A673 (cell line): ENCODE results near the gene B4GALT5. TPM values are rescaled to one million over a fixed set of nuclear protein-coding genes. Genes with fewer than 3 reads are reported as not detected.
"Not testable (repeated sequence)": the region's sequence is repeated elsewhere in the genome, so short reads cannot be mapped to it uniquely, and the experiment has no call there.

Experiments
- BruUV-seq: library from RNA; stranded (reverse); fragments of 400-500 nt; replicated peaks from 2 replicates; lab custom pipeline; 2021; lab: Mats Ljungman, UMichigan
- CTCF ChIA-PET: fragments of 300-600 bp; sonication (Branson Sonifier 250); formaldehyde crosslinking; loops from one replicate; lab custom pipeline; 2022; ENCODE audit warnings: antibody characterized with exemption; lab: Charles Lee
- POLR2A ChIA-PET: fragments of 300-600 bp; sonication (Branson Sonifier 250); formaldehyde crosslinking; loops from one replicate; lab custom pipeline; 2022; ENCODE audit warnings: antibody characterized with exemption; ENCODE audit not compliant: low non-redundant PET; lab: Charles Lee
- DNase-seq: peaks from one replicate; pipeline ENCODE4 v3.0.0-alpha.2; 2015; ENCODE audit warnings: low spot score
- H3K27ac ChIP-seq: fragments of 200-600 bp; sonication (generic); 2 replicates; pipeline ENCODE4 v1.5.1; 2016; ENCODE audit warnings: mixed run types, low read depth, mild to moderate bottlenecking, mixed read lengths, antibody characterized with exemption, low read length; ENCODE audit not compliant: poor library complexity, severe bottlenecking
- H3K27me3 ChIP-seq: fragments of 200-600 bp; sonication (generic); replicated peaks from 2 replicates; pipeline ENCODE4 v1.6.1; 2017; ENCODE audit warnings: mixed run types, low read depth, mild to moderate bottlenecking, mixed read lengths, antibody characterized with exemption, low read length; ENCODE audit not compliant: insufficient read depth, poor library complexity
- H3K36me3 ChIP-seq: fragments of 200-600 bp; sonication (generic); 2 replicates; pipeline ENCODE4 v1.6.1; 2016; ENCODE audit warnings: mixed run types, mild to moderate bottlenecking, mixed read lengths, antibody characterized with exemption, low read length; ENCODE audit not compliant: insufficient read depth, poor library complexity, severe bottlenecking
- H3K4me1 ChIP-seq: fragments of 200-600 bp; sonication (generic); 2 replicates; pipeline ENCODE4 v1.6.1; 2017; ENCODE audit warnings: mixed run types, mild to moderate bottlenecking, mixed read lengths, antibody characterized with exemption, low read length; ENCODE audit not compliant: insufficient read depth, poor library complexity, severe bottlenecking
- H3K4me3 ChIP-seq: fragments of 200-600 bp; sonication (generic); 2 replicates; pipeline ENCODE4 v1.5.1; 2016; ENCODE audit warnings: low read depth, mixed run types, mild to moderate bottlenecking, mixed read lengths, low read length; ENCODE audit not compliant: poor library complexity, severe bottlenecking
- H3K9me3 ChIP-seq: fragments of 200-600 bp; sonication (generic); 2 replicates; pipeline ENCODE4 v1.6.1; 2016; ENCODE audit warnings: mixed run types, low read depth, mild to moderate bottlenecking, mixed read lengths, antibody characterized with exemption, low read length; ENCODE audit not compliant: poor library complexity, severe bottlenecking
- EZH2 ChIP-seq: fragments of 200-600 bp; sonication (generic); IDR thresholded peaks from 2 replicates; pipeline ENCODE4 v1.6.1; 2017; ENCODE audit warnings: borderline replicate concordance, low read depth, mild to moderate bottlenecking, mixed read lengths, antibody characterized with exemption, low read length; ENCODE audit not compliant: poor library complexity, severe bottlenecking
- intact Hi-C: fragments of 100-400 bp; cut with micrococcal nuclease; formaldehyde crosslinking; loops from one replicate; pipeline ENCODE4 v1.10.0; 2022; ENCODE audit not compliant: unreplicated experiment
- total RNA-seq: library from RNA; stranded (reverse); gene quantifications from 2 replicates; pipeline ENCODE4 v1.2.3, GENCODE V29; 2021
- TF ChIP-seq, protein P1 (sequence below): fragments of 300-800, 200-600 bp; sonication (generic); conservative IDR thresholded peaks from 2 replicates; pipeline ENCODE4 v1.5.1; 2017; ENCODE audit warnings: low read depth, mild to moderate bottlenecking, antibody characterized with exemption, low read length, moderate library complexity, mixed read lengths

Gene B4GALT5
- total RNA-seq, 1 experiment from 2014 or later = 78.0 TPM

DNA sequence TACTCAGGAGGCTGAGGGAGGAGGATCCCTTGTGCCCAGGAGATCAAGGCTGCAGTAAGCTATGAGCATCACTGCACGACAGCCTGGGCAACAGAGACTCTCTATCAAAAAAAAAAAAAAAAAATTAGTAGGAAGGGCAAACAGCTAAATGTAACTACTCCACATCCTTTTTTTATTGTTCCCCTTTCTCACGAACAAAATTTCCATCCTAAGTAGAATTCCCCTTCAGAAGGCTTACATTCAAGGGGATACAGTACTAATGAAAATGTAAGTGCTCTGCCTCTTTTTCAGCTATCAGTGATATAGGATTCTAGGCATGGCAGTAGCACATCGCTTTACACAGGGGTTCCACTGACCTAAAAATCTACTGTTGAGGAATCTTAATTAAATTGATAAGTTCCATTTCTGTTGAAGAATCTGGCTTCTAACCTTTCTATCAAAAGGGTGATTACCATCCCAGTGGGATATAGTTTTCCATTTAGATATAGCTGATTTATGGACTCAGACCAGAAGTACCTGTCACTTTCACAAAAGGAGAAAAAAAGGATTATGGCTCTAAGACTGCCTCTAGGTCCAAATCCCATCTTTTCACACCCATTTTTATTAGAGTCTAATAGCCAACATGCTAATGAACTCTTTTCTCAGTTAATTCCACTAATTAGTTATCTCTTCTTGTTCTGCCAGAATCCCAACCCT lies 2.6 kb downstream of the B4GALT5 start:
- BruUV-seq = no TSS peak
- no peak for DNase-seq
- ChIA-PET CTCF (no interaction called here), POLR2A (no interaction called here)
- TF ChIP-seq, protein P1, sequence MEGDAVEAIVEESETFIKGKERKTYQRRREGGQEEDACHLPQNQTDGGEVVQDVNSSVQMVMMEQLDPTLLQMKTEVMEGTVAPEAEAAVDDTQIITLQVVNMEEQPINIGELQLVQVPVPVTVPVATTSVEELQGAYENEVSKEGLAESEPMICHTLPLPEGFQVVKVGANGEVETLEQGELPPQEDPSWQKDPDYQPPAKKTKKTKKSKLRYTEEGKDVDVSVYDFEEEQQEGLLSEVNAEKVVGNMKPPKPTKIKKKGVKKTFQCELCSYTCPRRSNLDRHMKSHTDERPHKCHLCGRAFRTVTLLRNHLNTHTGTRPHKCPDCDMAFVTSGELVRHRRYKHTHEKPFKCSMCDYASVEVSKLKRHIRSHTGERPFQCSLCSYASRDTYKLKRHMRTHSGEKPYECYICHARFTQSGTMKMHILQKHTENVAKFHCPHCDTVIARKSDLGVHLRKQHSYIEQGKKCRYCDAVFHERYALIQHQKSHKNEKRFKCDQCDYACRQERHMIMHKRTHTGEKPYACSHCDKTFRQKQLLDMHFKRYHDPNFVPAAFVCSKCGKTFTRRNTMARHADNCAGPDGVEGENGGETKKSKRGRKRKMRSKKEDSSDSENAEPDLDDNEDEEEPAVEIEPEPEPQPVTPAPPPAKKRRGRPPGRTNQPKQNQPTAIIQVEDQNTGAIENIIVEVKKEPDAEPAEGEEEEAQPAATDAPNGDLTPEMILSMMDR = no peak
- no peak for TF ChIP-seq EZH2
- intact Hi-C loops = loop anchor here (10.0 kb wide), 1 partner anchor 76 kb away; no protein-coding TSS in a partner anchor
- no peaks in the 10 kb centered on the region for H3K36me3 ChIP-seq
- H3K4me1 ChIP-seq = peaks cover 29% of the 10 kb centered on the region
- no peaks in the 10 kb centered on the region for H3K9me3 ChIP-seq
- no peaks in the 10 kb centered on the region for H3K27me3 ChIP-seq
- peak overlapping the region; percentile 92 for H3K4me3 ChIP-seq
- H3K27ac ChIP-seq = no peak overlapping the region

DNA sequence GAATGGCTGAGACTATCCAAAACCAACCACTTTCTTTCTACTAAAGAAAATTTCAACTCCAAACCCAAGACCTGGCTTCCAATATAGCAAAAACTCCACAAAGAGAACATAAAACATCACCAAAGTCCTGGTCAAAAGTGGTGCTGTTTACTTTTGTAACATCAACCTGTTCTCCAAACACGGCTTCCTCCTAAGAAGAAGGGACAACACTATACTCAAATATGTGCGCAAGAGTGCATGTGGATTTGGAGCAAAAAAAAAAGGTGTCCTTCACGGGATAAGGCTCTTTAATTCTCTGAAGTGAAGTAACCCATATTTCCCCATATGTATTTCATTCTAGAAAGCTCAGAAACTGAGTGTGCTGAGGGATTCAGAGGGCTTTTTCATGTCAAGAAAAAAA lies 6.6 kb downstream of the B4GALT5 start:
- no TSS peak for BruUV-seq
- CTCF ChIA-PET = interaction anchor here (0.6 kb wide), 1 partner anchor 209 kb away, joined by 3 read pairs; no protein-coding TSS in a partner anchor
- TF ChIP-seq EZH2 = no peak
- TF ChIP-seq, protein P1 = no peak
- intact Hi-C loops = no loop called here
- no peak overlapping the region for H3K4me3 ChIP-seq
- no peaks in the 10 kb centered on the region for H3K27me3 ChIP-seq
- H3K27ac ChIP-seq = no peak overlapping the region
- POLR2A ChIA-PET = no interaction called here
- H3K9me3 ChIP-seq = no peaks in the 10 kb centered on the region
- H3K4me1 ChIP-seq = peaks cover 51% of the 10 kb centered on the region
- H3K36me3 ChIP-seq = no peaks in the 10 kb centered on the region
- DNase-seq = no peak

DNA sequence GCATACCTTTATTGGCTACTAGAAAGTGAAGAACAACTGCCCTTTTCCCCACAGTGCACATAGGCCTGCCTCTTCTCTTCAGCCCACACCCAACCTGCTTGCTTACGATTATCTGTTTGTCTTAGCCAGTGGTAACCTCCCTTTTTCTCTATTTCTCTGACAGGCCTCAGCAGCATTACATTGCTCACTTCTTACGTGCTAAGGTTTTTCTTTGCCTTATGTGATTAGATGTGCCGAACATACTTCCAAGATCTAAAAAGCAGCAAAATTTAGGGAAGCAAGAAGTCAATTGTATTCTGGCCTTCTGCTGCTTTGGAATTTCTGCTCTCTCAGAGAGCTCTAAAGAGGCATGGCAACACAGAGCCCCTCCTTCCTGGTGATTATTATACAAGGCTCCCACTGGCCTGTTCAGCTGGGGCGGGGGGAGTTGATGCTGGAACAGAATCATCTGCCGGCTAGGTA lies 7.0 kb downstream of the B4GALT5 start:
- CTCF ChIA-PET = no interaction called here
- BruUV-seq = no TSS peak
- peaks cover 51% of the 10 kb centered on the region for H3K4me1 ChIP-seq
- no peaks in the 10 kb centered on the region for H3K36me3 ChIP-seq
- DNase-seq = no peak
- H3K4me3 ChIP-seq = no peak overlapping the region
- TF ChIP-seq, protein P1 = no peak
- no peak for TF ChIP-seq EZH2
- H3K9me3 ChIP-seq = no peaks in the 10 kb centered on the region
- intact Hi-C loops = no loop called here
- peak overlapping the region; percentile 32 for H3K27ac ChIP-seq
- no peaks in the 10 kb centered on the region for H3K27me3 ChIP-seq
- POLR2A ChIA-PET = interaction anchor here (0.7 kb wide), 1 partner anchor 16 kb away, joined by 9 read pairs; no protein-coding TSS in a partner anchor

DNA sequence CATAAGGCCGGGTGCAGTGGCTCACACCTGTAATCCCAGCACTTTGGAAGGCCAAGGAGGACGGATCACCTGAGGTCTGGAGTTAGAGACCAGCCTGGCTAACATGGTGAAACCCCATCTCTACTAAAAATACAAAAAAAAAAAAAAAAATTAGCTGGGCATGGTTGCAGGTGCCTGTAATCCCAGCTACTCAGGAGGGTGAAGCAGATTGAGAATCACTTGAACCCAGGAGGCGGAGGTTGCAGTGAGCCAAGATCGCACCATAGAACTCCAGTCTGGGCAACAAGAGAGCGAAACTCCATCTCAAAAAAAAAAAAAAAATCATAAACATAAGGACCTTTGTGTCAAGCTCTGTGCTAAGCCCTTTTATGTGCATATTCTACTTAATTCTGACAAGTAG lies 7.8 kb downstream of the B4GALT5 start:
- CTCF ChIA-PET = not testable (repeated sequence)
- POLR2A ChIA-PET = interaction anchor here (0.7 kb wide), 1 partner anchor 15 kb away, joined by 9 read pairs; no protein-coding TSS in a partner anchor

More for the DNA sequence above, 7.8 kb downstream of the B4GALT5 start:
- H3K27ac ChIP-seq = peak overlapping the region; percentile 4
- H3K4me1 ChIP-seq = peaks cover 54% of the 10 kb centered on the region
- H3K27me3 ChIP-seq, H3K36me3 ChIP-seq, DNase-seq, BruUV-seq, intact Hi-C loops, H3K4me3 ChIP-seq, H3K9me3 ChIP-seq: not testable (repeated sequence)
